Neural cell (in vitro differentiated cells): ENCODE measurements around the gene ZMIZ2. TPM values are rescaled to one million over a fixed set of nuclear protein-coding genes. Genes with fewer than 3 reads are reported as not detected.

Experiments used
- H2AFZ ChIP-seq: fragments of 200-600, 300-800 bp; sonication (generic), shearing (Covaris generic); 2 replicates; pipeline ENCODE4 v1.6.0; 2014; ENCODE audit warnings: low read depth, mild to moderate bottlenecking, antibody characterized with exemption, low read length, moderate library complexity
- H3F3A ChIP-seq: fragments of 200-600 bp; shearing (Covaris generic); 2 replicates; pipeline ENCODE4 v1.6.1; 2016; ENCODE audit warnings: mild to moderate bottlenecking, moderate library complexity, mixed read lengths, antibody characterized with exemption, low read length; ENCODE audit not compliant: insufficient read depth, poor library complexity, severe bottlenecking
- H3K27ac ChIP-seq: fragments of 200-600, 300-800 bp; sonication (generic), shearing (Covaris generic); 2 replicates; pipeline ENCODE4 v1.5.1; 2014; ENCODE audit warnings: mild to moderate bottlenecking, low read length, moderate library complexity
- H3K27me3 ChIP-seq: fragments of 300-800, 200-600 bp; sonication (generic), shearing (Covaris generic); 2 replicates; pipeline ENCODE4 v1.6.0; 2014; ENCODE audit warnings: mild to moderate bottlenecking, low read depth, low read length, moderate library complexity; ENCODE audit not compliant: insufficient read depth
- H3K36me3 ChIP-seq: fragments of 300-800, 200-600 bp; sonication (generic), shearing (Covaris generic); 2 replicates; pipeline ENCODE4 v1.5.1; 2014; ENCODE audit warnings: mild to moderate bottlenecking, antibody characterized with exemption, low read length, moderate library complexity; ENCODE audit not compliant: insufficient read depth
- H3K4me2 ChIP-seq: fragments of 300-800, 200-600 bp; sonication (generic), shearing (Covaris generic); 2 replicates; pipeline ENCODE4 v1.6.0; 2014; ENCODE audit warnings: mild to moderate bottlenecking, low read length
- H3K4me3 ChIP-seq: fragments of 300-800, 200-600 bp; sonication (generic), shearing (Covaris generic); 2 replicates; pipeline ENCODE4 v1.5.1; 2014; ENCODE audit warnings: mild to moderate bottlenecking, low read length, moderate library complexity
- H3K79me2 ChIP-seq: fragments of 200-600 bp; shearing (Covaris generic); replicated peaks from 2 replicates; pipeline ENCODE4 v1.6.0; 2014; ENCODE audit warnings: mild to moderate bottlenecking, low read length, moderate library complexity; ENCODE audit not compliant: insufficient read depth
- H3K9ac ChIP-seq: fragments of 300-800, 200-600 bp; sonication (generic), shearing (Covaris generic); 2 replicates; pipeline ENCODE4 v1.6.1; 2016; ENCODE audit warnings: mild to moderate bottlenecking, low read length, mixed read lengths
- H3K9me2 ChIP-seq: fragments of 200-600 bp; shearing (Covaris generic); 2 replicates; pipeline ENCODE4 v1.6.1; 2016; ENCODE audit warnings: mild to moderate bottlenecking, low read length, mixed read lengths; ENCODE audit not compliant: insufficient read depth
- H3K9me3 ChIP-seq: fragments of 200-600, 300-800 bp; sonication (generic), shearing (Covaris generic); 2 replicates; pipeline ENCODE4 v1.6.1; 2016; ENCODE audit warnings: mild to moderate bottlenecking, mixed run types, low read length, moderate library complexity, mixed read lengths
- H4K20me1 ChIP-seq: fragments of 200-600 bp; shearing (Covaris generic); 2 replicates; pipeline ENCODE4 v1.6.1; 2016; ENCODE audit warnings: mild to moderate bottlenecking, mixed run types; ENCODE audit not compliant: insufficient read depth
- EP300 ChIP-seq: fragments of 450-650 bp; conservative IDR thresholded peaks from 2 replicates; pipeline ENCODE4 v1.6.1; 2014; ENCODE audit warnings: antibody characterized with exemption, mild to moderate bottlenecking, moderate library complexity; ENCODE audit not compliant: poor library complexity, severe bottlenecking
- EZH2 ChIP-seq: fragments of 200-600, 300-800 bp; shearing (Covaris generic), sonication (generic); IDR thresholded peaks from 2 replicates; pipeline ENCODE4 v1.6.1; 2014; ENCODE audit warnings: antibody characterized with exemption, low read length, borderline replicate concordance, mild to moderate bottlenecking; ENCODE audit not compliant: insufficient read depth, poor library complexity, severe bottlenecking
- MXI1 ChIP-seq: fragments of 450-650 bp; conservative IDR thresholded peaks from 2 replicates; pipeline ENCODE4 v1.6.1; 2014; ENCODE audit warnings: antibody characterized with exemption, mild to moderate bottlenecking; ENCODE audit not compliant: poor library complexity, severe bottlenecking
- POLR2AphosphoS5 ChIP-seq: IDR thresholded peaks from 2 replicates; pipeline ENCODE4 v1.6.1; 2012
- RAD21 ChIP-seq: fragments of 450-650 bp; conservative IDR thresholded peaks from 2 replicates; pipeline ENCODE4 v1.6.1; 2014; ENCODE audit warnings: antibody characterized with exemption, mild to moderate bottlenecking, moderate library complexity
- REST ChIP-seq: IDR thresholded peaks from 2 replicates; pipeline ENCODE4 v1.6.1; 2012; ENCODE audit warnings: borderline replicate concordance
- SMC3 ChIP-seq: fragments of 450-650 bp; conservative IDR thresholded peaks from 2 replicates; pipeline ENCODE4 v1.6.1; 2014; ENCODE audit warnings: antibody characterized with exemption, mild to moderate bottlenecking, moderate library complexity; ENCODE audit not compliant: poor library complexity
- TAF1 ChIP-seq: IDR thresholded peaks from 2 replicates; pipeline ENCODE4 v1.6.1; 2012; ENCODE audit warnings: low read depth
- polyA plus RNA-seq: library from polyadenylated mRNA; depleted of rRNA; stranded (reverse); fragments of >200 nt; gene quantifications from 2 replicates; pipeline ENCODE4 v1.2.3, GENCODE V29; 2014
- TF ChIP-seq, protein P1 (sequence below): fragments of 450-650 bp; IDR thresholded peaks from 2 replicates; pipeline ENCODE4 v1.5.1; 2014; ENCODE audit warnings: antibody characterized with exemption, mild to moderate bottlenecking, moderate library complexity; ENCODE audit not compliant: poor library complexity, severe bottlenecking

Gene ZMIZ2
- polyA plus RNA-seq, 1 donor from 2014 or later = 18.3 TPM

GRCh38 chr7:44775383-44776107 is 26.9 kb downstream of the ZMIZ2 start:
- Histone ChIP-seq H3F3A (no peaks in the 10 kb centered on the region), H3K4me3 (no peak overlapping the region), H3K27ac (no peak overlapping the region), H3K79me2 (no peaks in the 10 kb centered on the region), H2AFZ (no peak overlapping the region), H3K9ac (no peak overlapping the region), H3K9me2 (no peaks in the 10 kb centered on the region), H3K4me2 (no peak overlapping the region), H3K9me3 (no peaks in the 10 kb centered on the region), H3K27me3 (no peaks in the 10 kb centered on the region), H4K20me1 (no peaks in the 10 kb centered on the region), H3K36me3 (no peaks in the 10 kb centered on the region)
- no peak for TF ChIP-seq REST
- no peak for TF ChIP-seq SMC3
- TF ChIP-seq RAD21 = no peak
- TF ChIP-seq EZH2 = no peak
- no peak for TF ChIP-seq POLR2AphosphoS5
- no peak for TF ChIP-seq TAF1
- TF ChIP-seq EP300 = no peak
- TF ChIP-seq, protein P1, sequence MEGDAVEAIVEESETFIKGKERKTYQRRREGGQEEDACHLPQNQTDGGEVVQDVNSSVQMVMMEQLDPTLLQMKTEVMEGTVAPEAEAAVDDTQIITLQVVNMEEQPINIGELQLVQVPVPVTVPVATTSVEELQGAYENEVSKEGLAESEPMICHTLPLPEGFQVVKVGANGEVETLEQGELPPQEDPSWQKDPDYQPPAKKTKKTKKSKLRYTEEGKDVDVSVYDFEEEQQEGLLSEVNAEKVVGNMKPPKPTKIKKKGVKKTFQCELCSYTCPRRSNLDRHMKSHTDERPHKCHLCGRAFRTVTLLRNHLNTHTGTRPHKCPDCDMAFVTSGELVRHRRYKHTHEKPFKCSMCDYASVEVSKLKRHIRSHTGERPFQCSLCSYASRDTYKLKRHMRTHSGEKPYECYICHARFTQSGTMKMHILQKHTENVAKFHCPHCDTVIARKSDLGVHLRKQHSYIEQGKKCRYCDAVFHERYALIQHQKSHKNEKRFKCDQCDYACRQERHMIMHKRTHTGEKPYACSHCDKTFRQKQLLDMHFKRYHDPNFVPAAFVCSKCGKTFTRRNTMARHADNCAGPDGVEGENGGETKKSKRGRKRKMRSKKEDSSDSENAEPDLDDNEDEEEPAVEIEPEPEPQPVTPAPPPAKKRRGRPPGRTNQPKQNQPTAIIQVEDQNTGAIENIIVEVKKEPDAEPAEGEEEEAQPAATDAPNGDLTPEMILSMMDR = no peak
- TF ChIP-seq MXI1 = no peak

DNA sequence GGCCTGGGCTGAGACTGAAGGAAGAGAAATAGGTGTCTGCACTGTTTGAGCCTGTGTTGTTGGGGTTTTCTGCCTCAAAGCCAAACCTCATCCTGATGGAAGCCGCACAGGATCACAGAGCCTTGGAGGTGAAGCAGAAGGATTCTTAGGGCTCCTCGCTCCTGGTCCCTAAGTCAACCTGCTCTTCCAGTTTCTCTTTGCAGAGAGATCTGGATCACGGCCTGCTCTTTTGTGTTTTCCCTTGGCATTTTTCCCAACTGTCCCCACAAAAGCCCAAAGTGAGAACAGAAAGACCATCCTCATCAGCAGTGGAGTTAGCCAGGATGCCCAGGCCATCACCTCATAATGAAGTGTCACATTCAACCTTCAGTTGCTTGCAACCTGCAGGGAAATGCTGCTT is 27.6 kb downstream of the ZMIZ2 start:
- no peak for TF ChIP-seq TAF1
- no peak for TF ChIP-seq SMC3
- TF ChIP-seq MXI1 = no peak
- TF ChIP-seq EP300 = no peak
- no peak for TF ChIP-seq RAD21
- TF ChIP-seq EZH2 = no peak
- no peaks in the 10 kb centered on the region for H3K36me3 ChIP-seq
- H3K9me2 ChIP-seq = no peaks in the 10 kb centered on the region
- no peaks in the 10 kb centered on the region for H3K27me3 ChIP-seq
- no peaks in the 10 kb centered on the region for H3K9me3 ChIP-seq
- H3K9ac ChIP-seq = no peak overlapping the region
- H3K4me3 ChIP-seq = no peak overlapping the region
- H3F3A ChIP-seq = no peaks in the 10 kb centered on the region
- H3K4me2 ChIP-seq = no peak overlapping the region
- H3K79me2 ChIP-seq = no peaks in the 10 kb centered on the region
- no peaks in the 10 kb centered on the region for H4K20me1 ChIP-seq
- no peak overlapping the region for H3K27ac ChIP-seq
- no peak overlapping the region for H2AFZ ChIP-seq
